HepG2 (cell line): Measurements from ENCODE around the gene KLF11. TPM values are rescaled to one million over a fixed set of nuclear protein-coding genes. Genes with fewer than 3 reads are reported as not detected.

Experiments used
- ARID2 ChIP-seq: sonication (generic); formaldehyde crosslinking; IDR thresholded peaks from 2 replicates; pipeline ENCODE4 v1.8.1; 2022; ENCODE audit warnings: mild to moderate bottlenecking, missing genetic modification reagents, borderline replicate concordance
- ATF4 ChIP-seq, 2 experiments: fragments of 450-650 bp in 1 of 2; sonication (generic) in 1 of 2; formaldehyde crosslinking; IDR thresholded peaks; 2 replicates each; pipeline versions ENCODE4 v1.5.0 to v1.8.0; 2020 to 2022; ENCODE audit warnings: mild to moderate bottlenecking in 1 of 2, missing genetic modification reagents in 1 of 2
- ATF7-NPFF ChIP-seq: sonication (generic); formaldehyde crosslinking; IDR thresholded peaks from 2 replicates; pipeline ENCODE4 v1.8.1; 2023; ENCODE audit warnings: mild to moderate bottlenecking, low read depth, missing genetic modification reagents, moderate library complexity
- BRF2 ChIP-seq: sonication (generic); formaldehyde crosslinking; IDR thresholded peaks from 2 replicates; pipeline ENCODE4 v1.8.1; 2022; ENCODE audit warnings: mild to moderate bottlenecking, missing genetic modification reagents
- EED ChIP-seq: sonication (generic); formaldehyde crosslinking; IDR thresholded peaks from 2 replicates; pipeline ENCODE4 v1.5.0; 2020; ENCODE audit warnings: mild to moderate bottlenecking, missing genetic modification reagents
- HMG20A ChIP-seq: IDR thresholded peaks from 2 replicates; pipeline ENCODE4 v1.6.1; 2016; ENCODE audit warnings: borderline replicate concordance
- MBNL3 ChIP-seq: fragments of 250-450 bp; sonication (Bioruptor Pico); conservative IDR thresholded peaks from 2 replicates; pipeline ENCODE4 v1.8.0; 2022; ENCODE audit warnings: mild to moderate bottlenecking, inconsistent platforms
- RARA ChIP-seq: IDR thresholded peaks from 2 replicates; pipeline ENCODE4 v1.6.1; 2016; ENCODE audit warnings: missing genetic modification reagents, missing compliant biosample characterization
- SKI ChIP-seq: fragments of 450-650 bp; IDR thresholded peaks from one replicate; pipeline ENCODE4 v1.6.1; 2018; ENCODE audit warnings: mild to moderate bottlenecking; ENCODE audit not compliant: partially characterized antibody
- U2AF2 ChIP-seq: fragments of 200-400 bp; formaldehyde crosslinking; IDR thresholded peaks from 2 replicates; pipeline ENCODE4 v1.6.1; 2017; ENCODE audit warnings: low read depth, mild to moderate bottlenecking, low read length
- ZFYVE20 ChIP-seq: sonication (generic); formaldehyde crosslinking; IDR thresholded peaks from 2 replicates; pipeline ENCODE4 v1.8.0; 2023; ENCODE audit warnings: low read depth, mild to moderate bottlenecking, moderate library complexity, missing genetic modification reagents, borderline replicate concordance
- ZNF253 ChIP-seq: sonication (generic); formaldehyde crosslinking; IDR thresholded peaks from 2 replicates; pipeline ENCODE4 v1.8.0; 2022; ENCODE audit warnings: mild to moderate bottlenecking, missing genetic modification reagents, borderline replicate concordance
- ZNF549 ChIP-seq: sonication (generic); formaldehyde crosslinking; IDR thresholded peaks from 2 replicates; pipeline ENCODE4 v1.5.0; 2020; ENCODE audit warnings: missing genetic modification reagents
- ZNF569 ChIP-seq: sonication (generic); formaldehyde crosslinking; IDR thresholded peaks from 2 replicates; pipeline ENCODE4 v1.5.0; 2020; ENCODE audit warnings: mild to moderate bottlenecking, missing genetic modification reagents, moderate library complexity, borderline replicate concordance
- ZNF703 ChIP-seq: sonication (generic); formaldehyde crosslinking; IDR thresholded peaks from 2 replicates; pipeline ENCODE4 v1.5.1; 2020; ENCODE audit warnings: missing genetic modification reagents, mild to moderate bottlenecking, moderate library complexity, borderline replicate concordance
- polyA plus RNA-seq, 8 experiments: library from polyadenylated mRNA; depleted of rRNA in 3 of 8; stranded (reverse) in 7 of 8; unstranded in 1 of 8; fragments of >200 nt; fragmentation: Illumina TruSeq in 4 of 8; extraction: Trizol in 4 of 8; gene quantifications; 2 replicates each; pipeline versions ENCODE4 v1.2.1 to v1.2.3, GENCODE V29; 2011 to 2016; ENCODE audit warnings: low read depth in 4 of 8, missing spikeins in 1 of 8, mixed read lengths in 1 of 8; ENCODE audit not compliant: insufficient read depth in 1 of 8
- total RNA-seq, 5 experiments: library from RNA; depleted of rRNA; stranded (reverse); fragments of >200 nt; fragmentation: Illumina TruSeq; extraction: Trizol; gene quantifications; 2 replicates each; pipeline ENCODE4 v1.2.3, GENCODE V29; 2016; ENCODE audit warnings: low read depth in 1 of 5
- TF ChIP-seq, protein P1 (sequence below): fragments of 450-650 bp; IDR thresholded peaks from 2 replicates; pipeline ENCODE4 v1.6.1; 2016
- TF ChIP-seq, protein P2 (sequence below): sonication (generic); formaldehyde crosslinking; IDR thresholded peaks from 2 replicates; pipeline ENCODE4 v1.9.0; 2022; ENCODE audit warnings: low read depth, missing genetic modification reagents
- TF ChIP-seq, protein P3 (sequence below), 2 experiments: sonication (generic) in 1 of 2; formaldehyde crosslinking in 1 of 2; IDR thresholded peaks; 2 replicates each; pipeline versions ENCODE4 v1.4.0 to v1.6.1; 2018 to 2020; ENCODE audit warnings: missing genetic modification reagents in 2 of 2, borderline replicate concordance in 1 of 2, low read depth in 1 of 2, mild to moderate bottlenecking in 1 of 2, missing biosample characterization in 1 of 2
- TF ChIP-seq, protein P4 (sequence below): sonication (generic); formaldehyde crosslinking; conservative IDR thresholded peaks from 2 replicates; pipeline ENCODE4 v1.5.0; 2020; ENCODE audit warnings: missing genetic modification reagents

The KLF11 gene
- total and polyA plus RNA-seq, 2 of the 13 experiments (the other 11 are each of a cell fraction or from before 2014, with no cell fraction given), result 2.5 to 11.8 TPM

- TF ChIP-seq, protein P1, sequence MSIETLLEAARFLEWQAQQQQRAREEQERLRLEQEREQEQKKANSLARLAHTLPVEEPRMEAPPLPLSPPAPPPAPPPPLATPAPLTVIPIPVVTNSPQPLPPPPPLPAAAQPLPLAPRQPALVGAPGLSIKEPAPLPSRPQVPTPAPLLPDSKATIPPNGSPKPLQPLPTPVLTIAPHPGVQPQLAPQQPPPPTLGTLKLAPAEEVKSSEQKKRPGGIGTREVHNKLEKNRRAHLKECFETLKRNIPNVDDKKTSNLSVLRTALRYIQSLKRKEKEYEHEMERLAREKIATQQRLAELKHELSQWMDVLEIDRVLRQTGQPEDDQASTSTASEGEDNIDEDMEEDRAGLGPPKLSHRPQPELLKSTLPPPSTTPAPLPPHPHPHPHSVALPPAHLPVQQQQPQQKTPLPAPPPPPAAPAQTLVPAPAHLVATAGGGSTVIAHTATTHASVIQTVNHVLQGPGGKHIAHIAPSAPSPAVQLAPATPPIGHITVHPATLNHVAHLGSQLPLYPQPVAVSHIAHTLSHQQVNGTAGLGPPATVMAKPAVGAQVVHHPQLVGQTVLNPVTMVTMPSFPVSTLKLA, result no peak
- no peak for TF ChIP-seq ATF4 (CRISPR knock-in tag; IDR thresholded peaks at IDR 0.05)
- TF ChIP-seq, protein P2, sequence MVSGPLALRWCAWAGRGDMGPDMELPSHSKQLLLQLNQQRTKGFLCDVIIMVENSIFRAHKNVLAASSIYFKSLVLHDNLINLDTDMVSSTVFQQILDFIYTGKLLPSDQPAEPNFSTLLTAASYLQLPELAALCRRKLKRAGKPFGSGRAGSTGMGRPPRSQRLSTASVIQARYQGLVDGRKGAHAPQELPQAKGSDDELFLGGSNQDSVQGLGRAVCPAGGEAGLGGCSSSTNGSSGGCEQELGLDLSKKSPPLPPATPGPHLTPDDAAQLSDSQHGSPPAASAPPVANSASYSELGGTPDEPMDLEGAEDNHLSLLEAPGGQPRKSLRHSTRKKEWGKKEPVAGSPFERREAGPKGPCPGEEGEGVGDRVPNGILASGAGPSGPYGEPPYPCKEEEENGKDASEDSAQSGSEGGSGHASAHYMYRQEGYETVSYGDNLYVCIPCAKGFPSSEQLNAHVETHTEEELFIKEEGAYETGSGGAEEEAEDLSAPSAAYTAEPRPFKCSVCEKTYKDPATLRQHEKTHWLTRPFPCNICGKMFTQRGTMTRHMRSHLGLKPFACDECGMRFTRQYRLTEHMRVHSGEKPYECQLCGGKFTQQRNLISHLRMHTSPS (CRISPR knock-in tag), result 0 out of 2 replicates have a peak, but pooled peaks have one; percentile 36
- no peak for TF ChIP-seq ARID2
- TF ChIP-seq, protein P3, sequence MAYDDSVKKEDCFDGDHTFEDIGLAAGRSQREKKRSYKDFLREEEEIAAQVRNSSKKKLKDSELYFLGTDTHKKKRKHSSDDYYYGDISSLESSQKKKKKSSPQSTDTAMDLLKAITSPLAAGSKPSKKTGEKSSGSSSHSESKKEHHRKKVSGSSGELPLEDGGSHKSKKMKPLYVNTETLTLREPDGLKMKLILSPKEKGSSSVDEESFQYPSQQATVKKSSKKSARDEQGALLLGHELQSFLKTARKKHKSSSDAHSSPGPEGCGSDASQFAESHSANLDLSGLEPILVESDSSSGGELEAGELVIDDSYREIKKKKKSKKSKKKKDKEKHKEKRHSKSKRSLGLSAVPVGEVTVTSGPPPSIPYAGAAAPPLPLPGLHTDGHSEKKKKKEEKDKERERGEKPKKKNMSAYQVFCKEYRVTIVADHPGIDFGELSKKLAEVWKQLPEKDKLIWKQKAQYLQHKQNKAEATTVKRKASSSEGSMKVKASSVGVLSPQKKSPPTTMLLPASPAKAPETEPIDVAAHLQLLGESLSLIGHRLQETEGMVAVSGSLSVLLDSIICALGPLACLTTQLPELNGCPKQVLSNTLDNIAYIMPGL (CRISPR knock-in tag; IDR thresholded peaks at IDR 0.05; ENCODE audit: borderline replicate concordance in 1 of 2, low read depth in 1 of 2), result no peak
- no peak for TF ChIP-seq ZNF549 (CRISPR knock-in tag)
- 0 out of 2 replicates have a peak, but pooled peaks have one; percentile 49 for TF ChIP-seq EED (CRISPR knock-in tag)
- TF ChIP-seq, protein P4, sequence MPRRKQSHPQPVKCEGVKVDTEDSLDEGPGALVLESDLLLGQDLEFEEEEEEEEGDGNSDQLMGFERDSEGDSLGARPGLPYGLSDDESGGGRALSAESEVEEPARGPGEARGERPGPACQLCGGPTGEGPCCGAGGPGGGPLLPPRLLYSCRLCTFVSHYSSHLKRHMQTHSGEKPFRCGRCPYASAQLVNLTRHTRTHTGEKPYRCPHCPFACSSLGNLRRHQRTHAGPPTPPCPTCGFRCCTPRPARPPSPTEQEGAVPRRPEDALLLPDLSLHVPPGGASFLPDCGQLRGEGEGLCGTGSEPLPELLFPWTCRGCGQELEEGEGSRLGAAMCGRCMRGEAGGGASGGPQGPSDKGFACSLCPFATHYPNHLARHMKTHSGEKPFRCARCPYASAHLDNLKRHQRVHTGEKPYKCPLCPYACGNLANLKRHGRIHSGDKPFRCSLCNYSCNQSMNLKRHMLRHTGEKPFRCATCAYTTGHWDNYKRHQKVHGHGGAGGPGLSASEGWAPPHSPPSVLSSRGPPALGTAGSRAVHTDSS (CRISPR knock-in tag), result no peak
- no peak for TF ChIP-seq HMG20A (CRISPR knock-in tag)
- TF ChIP-seq ZNF253 (CRISPR knock-in tag), result no peak
- no peak for TF ChIP-seq ATF7-NPFF (CRISPR knock-in tag)
- TF ChIP-seq RARA (CRISPR knock-in tag), result no peak
- TF ChIP-seq ZNF703 (CRISPR knock-in tag), result no peak
- TF ChIP-seq ZNF569 (CRISPR knock-in tag), result no peak
- no peak for TF ChIP-seq BRF2 (CRISPR knock-in tag)
- TF ChIP-seq MBNL3 (CRISPR knock-in tag), result no peak
- TF ChIP-seq U2AF2, result no peak
- TF ChIP-seq SKI, result no peak
- no peak for TF ChIP-seq ZFYVE20 (CRISPR knock-in tag)
These were observed 2.4 kb downstream of the KLF11 start (continued) for GRCh38 chr2:10045561-10046355.
